ENCODE data around the gene MDK. TPM values are rescaled to one million over a fixed set of nuclear protein-coding genes. Genes with fewer than 3 reads are reported as not detected.

Gene MDK
- total RNA-seq, 4 donors from 2014 or later = 34.4 to 309 (median 180) TPM

DNA sequence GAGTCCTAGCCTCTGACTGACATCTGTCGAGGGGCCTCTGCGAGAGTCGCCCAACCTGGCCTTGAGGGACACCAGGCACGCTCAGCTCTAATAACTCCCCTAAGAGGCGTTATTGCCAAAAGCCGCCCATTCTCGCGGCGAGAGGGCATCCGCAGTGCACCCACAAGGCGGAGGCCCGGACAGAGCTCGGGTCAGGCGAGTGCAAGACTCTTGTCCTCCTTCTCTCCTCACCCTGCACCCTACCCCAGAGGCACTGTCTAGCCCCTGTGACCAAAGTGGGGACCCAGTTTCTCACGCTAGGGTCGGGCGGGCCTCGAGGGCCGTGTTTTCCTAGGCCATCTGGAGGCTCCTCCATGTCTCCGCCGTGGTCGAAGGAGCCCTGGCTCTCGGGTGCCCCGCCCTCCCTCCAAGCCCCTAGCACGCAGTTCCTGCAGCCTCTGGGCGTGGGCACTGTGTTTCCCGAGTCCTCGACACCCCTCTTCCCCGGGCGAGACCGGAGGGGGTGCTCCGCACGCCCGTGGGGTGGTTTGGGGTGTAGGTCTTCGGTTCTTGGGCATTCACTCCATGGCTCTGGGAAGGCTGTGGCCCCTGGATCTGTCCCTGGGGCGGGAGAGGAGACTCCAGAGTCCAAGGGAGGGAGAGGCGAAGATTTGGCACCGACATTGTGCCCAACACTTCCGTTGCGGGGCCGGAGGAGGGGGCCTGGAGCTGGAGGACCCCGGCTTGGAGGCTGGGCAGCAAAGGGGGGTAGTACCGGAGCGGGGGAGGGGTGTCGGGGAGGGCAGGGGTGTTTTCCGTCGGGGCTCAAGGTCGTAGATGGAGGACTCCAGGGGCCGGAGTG lies 9.1 kb downstream of the MDK start:
- intact Hi-C loops (cut with DNase I; ENCODE audit: low total_unique reads) (loop anchor here (10.0 kb wide), 1 partner anchor 144 kb away; no protein-coding TSS in a partner anchor), in situ Hi-C loops (cut with MboI; ENCODE audit: low pct_ligation_motif_present in 1 of 4, low pct_unique_long_range_greater_than_20kb in 1 of 4, low sequenced_read_pairs in 3 of 4) (loop anchor here in 3 of 4 donors (10.0 to 25.0 kb wide), 2 partner anchors 144 to 147 kb away; no protein-coding TSS in a partner anchor)
- no peaks in the 10 kb centered on the region for H3K9me3 ChIP-seq
- peaks cover 68% of the 10 kb centered on the region for H3K27me3 ChIP-seq
- TF ChIP-seq, protein P1, sequence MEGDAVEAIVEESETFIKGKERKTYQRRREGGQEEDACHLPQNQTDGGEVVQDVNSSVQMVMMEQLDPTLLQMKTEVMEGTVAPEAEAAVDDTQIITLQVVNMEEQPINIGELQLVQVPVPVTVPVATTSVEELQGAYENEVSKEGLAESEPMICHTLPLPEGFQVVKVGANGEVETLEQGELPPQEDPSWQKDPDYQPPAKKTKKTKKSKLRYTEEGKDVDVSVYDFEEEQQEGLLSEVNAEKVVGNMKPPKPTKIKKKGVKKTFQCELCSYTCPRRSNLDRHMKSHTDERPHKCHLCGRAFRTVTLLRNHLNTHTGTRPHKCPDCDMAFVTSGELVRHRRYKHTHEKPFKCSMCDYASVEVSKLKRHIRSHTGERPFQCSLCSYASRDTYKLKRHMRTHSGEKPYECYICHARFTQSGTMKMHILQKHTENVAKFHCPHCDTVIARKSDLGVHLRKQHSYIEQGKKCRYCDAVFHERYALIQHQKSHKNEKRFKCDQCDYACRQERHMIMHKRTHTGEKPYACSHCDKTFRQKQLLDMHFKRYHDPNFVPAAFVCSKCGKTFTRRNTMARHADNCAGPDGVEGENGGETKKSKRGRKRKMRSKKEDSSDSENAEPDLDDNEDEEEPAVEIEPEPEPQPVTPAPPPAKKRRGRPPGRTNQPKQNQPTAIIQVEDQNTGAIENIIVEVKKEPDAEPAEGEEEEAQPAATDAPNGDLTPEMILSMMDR (IDR thresholded peaks at IDR 0.05) = no peak
- TF ChIP-seq EP300 (IDR thresholded peaks at IDR 0.05; ENCODE audit: low read depth) (no peak), POLR2A (IDR thresholded peaks at IDR 0.05) (no peak), POLR2AphosphoS5 (IDR thresholded peaks at IDR 0.05) (no peak)
- no peak overlapping the region for H3K27ac ChIP-seq
- no peaks in the 10 kb centered on the region for H3K36me3 ChIP-seq
- peak overlapping the region in 1 of 4 donors; percentile 52 for H3K4me3 ChIP-seq
- 5% methylated on average over 38 of the region's 49 CpGs; no CpG with 5 or more reads in 1 of the 2 donors for WGBS, 2 donors (ENCODE audit: low coverage in 1 of 2)
- no peak for DNase-seq
- peaks cover 6 to 40% (median 40%) of the 10 kb centered on the region in 4 donors for H3K4me1 ChIP-seq

DNA sequence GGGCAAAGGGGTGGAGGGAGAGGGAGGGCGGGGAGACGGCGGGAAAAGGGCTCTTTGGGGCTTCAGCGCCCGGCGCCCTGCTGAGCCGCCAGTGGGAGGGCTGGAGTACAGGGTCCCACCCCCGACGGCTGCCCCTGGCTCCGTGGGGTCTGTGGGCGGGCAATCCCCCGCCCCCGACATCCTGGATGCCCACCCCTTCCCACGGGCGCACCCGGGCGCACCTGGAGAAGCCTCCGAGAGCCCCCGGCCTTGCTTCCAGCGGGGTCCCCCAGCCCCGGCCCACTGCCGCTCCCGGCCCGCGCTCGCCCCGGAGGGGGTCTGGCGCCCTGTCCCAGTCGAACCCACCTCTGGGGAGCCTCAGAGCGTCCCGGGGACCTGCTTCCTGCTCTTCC lies 9.7 kb downstream of the MDK start:
- no peak for DNase-seq
- Histone ChIP-seq H3K36me3 (no peaks in the 10 kb centered on the region), H3K4me3 (peak overlapping the region in 3 of 4 donors; percentile 32 to 52 (median 45)), H3K27ac (no peak overlapping the region), H3K27me3 (peaks cover 63% of the 10 kb centered on the region), H3K4me1 (peaks cover 6 to 40% (median 40%) of the 10 kb centered on the region in 4 donors), H3K9me3 (no peaks in the 10 kb centered on the region)
- 1% methylated on average over 25 of the region's 31 CpGs; no CpG with 5 or more reads in 1 of the 2 donors for WGBS, 2 donors (ENCODE audit: low coverage in 1 of 2)
- no peak for TF ChIP-seq POLR2AphosphoS5 (IDR thresholded peaks at IDR 0.05)
- no peak for TF ChIP-seq EP300 (IDR thresholded peaks at IDR 0.05; ENCODE audit: low read depth)
- TF ChIP-seq, protein P1 (IDR thresholded peaks at IDR 0.05) = no peak
- TF ChIP-seq POLR2A (IDR thresholded peaks at IDR 0.05) = no peak
- in situ Hi-C loops (cut with MboI; ENCODE audit: low pct_ligation_motif_present in 1 of 4, low pct_unique_long_range_greater_than_20kb in 1 of 4, low sequenced_read_pairs in 3 of 4) = loop anchor here in 3 of 4 donors (10.0 to 25.0 kb wide), 2 partner anchors 144 to 146 kb away; no protein-coding TSS in a partner anchor
- intact Hi-C loops (cut with DNase I; ENCODE audit: low total_unique reads) = loop anchor here (10.0 kb wide), 1 partner anchor 144 kb away; no protein-coding TSS in a partner anchor

DNA sequence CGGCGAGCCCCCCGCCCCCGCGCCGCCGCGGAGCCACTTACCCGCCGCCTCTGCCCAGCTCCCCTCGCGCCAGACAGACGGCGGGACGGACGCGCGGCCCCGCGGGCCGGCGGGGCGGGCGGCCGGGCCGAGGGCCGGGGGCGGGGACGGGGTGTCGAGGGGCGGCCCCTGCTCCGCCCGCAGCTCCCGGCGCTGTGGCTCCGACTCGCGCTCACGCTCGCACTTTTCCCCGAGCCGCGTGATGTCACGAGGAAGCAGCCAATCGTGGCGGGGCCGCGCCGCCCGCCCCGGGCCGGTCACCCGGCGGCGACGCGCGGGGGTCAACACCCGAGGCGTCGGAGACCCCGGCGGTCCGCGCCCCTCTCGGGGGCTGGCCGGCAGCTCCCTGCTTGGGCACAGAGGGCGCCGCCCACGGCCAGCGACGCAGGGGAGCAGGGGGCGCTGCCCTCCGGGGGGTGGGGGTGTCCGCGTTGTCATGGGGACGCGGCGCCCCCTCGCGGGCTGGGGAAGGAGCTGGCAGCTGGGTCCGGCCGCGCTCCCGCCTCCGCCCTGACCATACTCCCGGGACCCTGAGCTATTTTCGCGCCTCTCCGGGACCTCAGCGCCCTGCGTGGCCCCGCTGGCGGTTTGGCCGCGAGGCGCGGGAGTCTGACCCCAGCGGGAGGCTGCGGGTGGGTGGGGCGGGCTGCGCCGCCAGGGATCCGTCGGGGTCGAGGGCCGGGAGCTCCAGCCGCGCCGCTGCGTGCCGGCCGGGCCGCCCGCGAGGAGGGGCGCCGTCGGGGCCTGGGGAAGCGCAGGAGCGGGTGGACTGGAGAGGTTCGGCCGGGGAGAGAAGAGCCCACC lies 10.3 kb downstream of the MDK start, which contains the start of gene CHRM4:
TSS of gene CHRM4 (minus strand) at position 199 of the 843 bp plus-strand sequence. CDS start 5,219 bp downstream, outside the sequence.
- in situ Hi-C loops (cut with MboI; ENCODE audit: low pct_ligation_motif_present in 1 of 4, low pct_unique_long_range_greater_than_20kb in 1 of 4, low sequenced_read_pairs in 3 of 4) (loop anchor here in 3 of 4 donors (10.0 to 25.0 kb wide), 2 partner anchors 143 to 146 kb away; no protein-coding TSS in a partner anchor), intact Hi-C loops (cut with DNase I; ENCODE audit: low total_unique reads) (loop anchor here (10.0 kb wide), 1 partner anchor 143 kb away; no protein-coding TSS in a partner anchor)
- 2% methylated on average over 27 of the region's 123 CpGs; no CpG with 5 or more reads in 1 of the 2 donors for WGBS, 2 donors (ENCODE audit: low coverage in 1 of 2)
- TF ChIP-seq EP300 (IDR thresholded peaks at IDR 0.05; ENCODE audit: low read depth) (no peak), POLR2AphosphoS5 (IDR thresholded peaks at IDR 0.05) (no peak), POLR2A (IDR thresholded peaks at IDR 0.05) (no peak)
- TF ChIP-seq, protein P1 (IDR thresholded peaks at IDR 0.05) = peak in 1 of 5 experiments; percentile 9
- peaks cover 57% of the 10 kb centered on the region for H3K27me3 ChIP-seq
- peak; percentile 43 for DNase-seq
- H3K27ac ChIP-seq = no peak within 1 kb of the TSS
- peak within 1 kb of the TSS in 3 of 4 donors; percentile 32 to 52 (median 45) for H3K4me3 ChIP-seq
- H3K4me1 ChIP-seq = peaks cover 6 to 40% (median 40%) of the 10 kb centered on the region in 4 donors
- peaks cover 0 to under 1% (median under 1%) of the 10 kb centered on the region in 4 donors for H3K36me3 ChIP-seq
- no peaks in the 10 kb centered on the region for H3K9me3 ChIP-seq

All from transverse colon (tissue), 4 donors.